ENCODE results near the gene SAMD3.

- TF ChIP-seq CTCF (IDR thresholded peaks at IDR 0.05) (no peak), EP300 (IDR thresholded peaks at IDR 0.05; ENCODE audit: low read depth) (no peak), POLR2A (IDR thresholded peaks at IDR 0.05) (no peak), POLR2AphosphoS5 (IDR thresholded peaks at IDR 0.05) (no peak)
These were observed 34.4 kb downstream of the SAMD3 start for GRCh38 chr6:130188207-130188899.

Measured in transverse colon (tissue), 4 donors.